CD4-positive, alpha-beta memory T cell (primary cell): ENCODE results near the gene VPS13A. TPM values are rescaled to one million over a fixed set of nuclear protein-coding genes. Genes with fewer than 3 reads are reported as not detected.

Experiments
- CTCF ChIA-PET: fragments of 350-600 bp; sonication (Branson Sonifier 250); formaldehyde crosslinking; loops from one replicate; lab custom pipeline; 2021; ENCODE audit warnings: inconsistent platforms; ENCODE audit not compliant: partially characterized antibody; lab: Charles Lee
- POLR2A ChIA-PET: fragments of 350-600 bp; sonication (Branson Sonifier 250); formaldehyde crosslinking; loops from one replicate; lab custom pipeline; 2021; ENCODE audit not compliant: partially characterized antibody; lab: Charles Lee
- DNase-seq, 5 donors: peaks; one replicate each; pipeline versions ENCODE4 v3.0.0 to v3.0.0-alpha.2; 2020 to 2022; ENCODE audit warnings: mixed read lengths in 1 of 5
- H3K27ac ChIP-seq: one replicate; pipeline ENCODE4 v1.7.0; 2013; ENCODE audit warnings: low read depth, low read length
- H3K27me3 ChIP-seq: 2 replicates; pipeline ENCODE4 v1.7.0; 2013; ENCODE audit warnings: mild to moderate bottlenecking, low read length, moderate library complexity; ENCODE audit not compliant: insufficient read depth
- H3K36me3 ChIP-seq: 2 replicates; pipeline ENCODE4 v1.7.0; 2013; ENCODE audit warnings: mild to moderate bottlenecking, low read length, moderate library complexity; ENCODE audit not compliant: insufficient read depth
- H3K4me1 ChIP-seq: 2 replicates; pipeline ENCODE4 v1.7.0; 2013; ENCODE audit warnings: mild to moderate bottlenecking, low read length, moderate library complexity; ENCODE audit not compliant: insufficient read depth
- H3K4me3 ChIP-seq, 2 donors: one replicate each; pipeline ENCODE4 v1.7.0; 2013; ENCODE audit warnings: low read length in 2 of 2, mild to moderate bottlenecking in 1 of 2
- H3K9me3 ChIP-seq, 2 donors: one replicate each; pipeline ENCODE4 v1.7.0; 2013; ENCODE audit warnings: low read length in 2 of 2, control low read depth in 1 of 2; ENCODE audit not compliant: control insufficient read depth in 1 of 2
- H3K27ac Mint-ChIP-seq, 7 donors: one replicate each; pipeline ENCODE4 v1.8.0; 2020 to 2021; ENCODE audit warnings: mixed read lengths in 7 of 7, mild to moderate bottlenecking in 6 of 7, inconsistent platforms in 3 of 7, moderate library complexity in 3 of 7
- H3K27me3 Mint-ChIP-seq, 2 donors: one replicate each; pipeline ENCODE4 v1.8.0; 2020 to 2021; ENCODE audit warnings: mixed read lengths in 2 of 2
- H3K36me3 Mint-ChIP-seq, 2 donors: one replicate each; pipeline ENCODE4 v1.8.0; 2020 to 2021; ENCODE audit warnings: mixed read lengths in 2 of 2, inconsistent platforms in 1 of 2, mild to moderate bottlenecking in 1 of 2
- H3K4me1 Mint-ChIP-seq, 4 donors: one replicate each; pipeline ENCODE4 v1.8.0; 2020 to 2021; ENCODE audit warnings: mixed read lengths in 4 of 4, mild to moderate bottlenecking in 1 of 4
- H3K4me3 Mint-ChIP-seq, 8 donors: one replicate each; pipeline ENCODE4 v1.8.0; 2020 to 2021; ENCODE audit warnings: mixed read lengths in 8 of 8, mild to moderate bottlenecking in 7 of 8, moderate library complexity in 6 of 8, inconsistent platforms in 3 of 8
- H3K9me3 Mint-ChIP-seq, 8 donors: one replicate each; pipeline ENCODE4 v1.8.0; 2020 to 2021; ENCODE audit warnings: mixed read lengths in 8 of 8, mild to moderate bottlenecking in 5 of 8, inconsistent platforms in 3 of 8, moderate library complexity in 1 of 8
- intact Hi-C: fragments of 100-400 bp; cut with micrococcal nuclease; formaldehyde crosslinking; loops from one replicate; pipeline ENCODE4 v1.15.1; 2023
- polyA plus RNA-seq, 2 donors: library from polyadenylated mRNA; unstranded; fragments of 300-500 nt; fragmentation: Illumina TruSeq; gene quantifications; one replicate each; pipeline ENCODE4 v1.2.3, GENCODE V29; 2021
- total RNA-seq, 2 experiments: library from RNA; stranded (reverse); gene quantifications; one replicate each; pipeline ENCODE4 v1.2.3, GENCODE V29; 2021

The VPS13A gene
- total and polyA plus RNA-seq, 4 experiments from 2014 or later = 1.7 to 58.2 (median 30.1) TPM

GRCh38 chr9:77170991-77171699, 6.2 kb upstream of the VPS13A start:
- no peak overlapping the region for H3K27ac ChIP-seq
- no peaks in the 10 kb centered on the region for H3K9me3 ChIP-seq
- POLR2A ChIA-PET = no interaction called here
- intact Hi-C loops = no loop called here
- no peak for DNase-seq
- Mint-ChIP-seq H3K27me3 (peaks cover 0 to 1% of the 10 kb centered on the region in 2 donors), H3K4me1 (peaks cover 1 to 8% (median 4%) of the 10 kb centered on the region in 4 donors), H3K4me3 (no peak overlapping the region), H3K36me3 (no peaks in the 10 kb centered on the region), H3K27ac (peak overlapping the region in 6 of 7 donors; percentile 1 to 78 (median 16)), H3K9me3 (no peaks in the 10 kb centered on the region)
- no peaks in the 10 kb centered on the region for H3K36me3 ChIP-seq
- no peak overlapping the region for H3K4me3 ChIP-seq
- no peaks in the 10 kb centered on the region for H3K4me1 ChIP-seq
- CTCF ChIA-PET = interaction anchor here (1.1 kb wide), 1 partner anchor 20 kb away, joined by 3 read pairs; no protein-coding TSS in a partner anchor
- H3K27me3 ChIP-seq = no peaks in the 10 kb centered on the region

- no peaks in the 10 kb centered on the region for H3K9me3 Mint-ChIP-seq
- Histone ChIP-seq H3K27me3 (no peaks in the 10 kb centered on the region), H3K9me3 (no peaks in the 10 kb centered on the region), H3K36me3 (no peaks in the 10 kb centered on the region), H3K4me1 (peaks cover 21% of the 10 kb centered on the region), H3K27ac (no peak overlapping the region), H3K4me3 (no peak overlapping the region)
- H3K4me1 Mint-ChIP-seq = peaks cover 19 to 34% (median 26%) of the 10 kb centered on the region in 4 donors
- intact Hi-C loops = loop anchor here (5.0 kb wide), 6 partner anchors 52 to 1283 kb away; partner anchors contain the start of genes PCSK5 and PSAT1
- POLR2A ChIA-PET = interaction anchor here (1.3 kb wide), 1 partner anchor 8 kb away, joined by 3 read pairs; no protein-coding TSS in a partner anchor
- H3K27ac Mint-ChIP-seq = peak overlapping the region in 5 of 7 donors; percentile 24 to 95 (median 43)
- H3K4me3 Mint-ChIP-seq = no peak overlapping the region
- no peaks in the 10 kb centered on the region for H3K27me3 Mint-ChIP-seq
- no peak for DNase-seq
- H3K36me3 Mint-ChIP-seq = peaks cover 0 to 6% of the 10 kb centered on the region in 2 donors
- CTCF ChIA-PET = interaction anchor here (3.5 kb wide), 1 partner anchor 9 kb away, joined by 27 read pairs; no protein-coding TSS in a partner anchor
Observed at GRCh38 chr9:77175151-77175550, 2.2 kb upstream of the VPS13A start.

GRCh38 chr9:77176106-77176505, 1.2 kb upstream of the VPS13A start:
- peak overlapping the region; percentile 11 to 98 (median 94) for H3K27ac Mint-ChIP-seq
- ChIA-PET CTCF (interaction anchor here (1.3 to 3.5 kb wide), 5 partner anchors 10 to 281 kb away, joined by 3 to 27 read pairs (median 4); no protein-coding TSS in a partner anchor), POLR2A (interaction anchor here (0.7 to 1.3 kb wide), 4 partner anchors 9 to 853 kb away, joined by 3 read pairs; no protein-coding TSS in a partner anchor)
- H3K27me3 Mint-ChIP-seq = no peaks in the 10 kb centered on the region
- Histone ChIP-seq H3K4me1 (peaks cover 28% of the 10 kb centered on the region), H3K36me3 (no peaks in the 10 kb centered on the region), H3K4me3 (no peak overlapping the region), H3K9me3 (no peaks in the 10 kb centered on the region), H3K27ac (peak overlapping the region; percentile 92), H3K27me3 (no peaks in the 10 kb centered on the region)
- peak overlapping the region in 5 of 8 donors; percentile 58 to 98 (median 97) for H3K4me3 Mint-ChIP-seq
- intact Hi-C loops = loop anchor here (2.0 to 5.0 kb wide), 7 partner anchors 51 to 1284 kb away; partner anchors contain the start of genes PCSK5 and PSAT1
- H3K9me3 Mint-ChIP-seq = no peaks in the 10 kb centered on the region
- peaks cover 0 to 6% of the 10 kb centered on the region in 2 donors for H3K36me3 Mint-ChIP-seq
- H3K4me1 Mint-ChIP-seq = peaks cover 20 to 40% (median 28%) of the 10 kb centered on the region in 4 donors
- no peak for DNase-seq

GRCh38 chr9:77176686-77177142, 620 bp upstream of the VPS13A start:
- H3K36me3 Mint-ChIP-seq = peaks cover 0 to 6% of the 10 kb centered on the region in 2 donors
- no peaks in the 10 kb centered on the region for H3K36me3 ChIP-seq
- no peaks in the 10 kb centered on the region for H3K9me3 Mint-ChIP-seq
- peaks cover 20 to 43% (median 28%) of the 10 kb centered on the region in 4 donors for H3K4me1 Mint-ChIP-seq
- H3K4me3 Mint-ChIP-seq = peak overlapping the region; percentile 90 to 98 (median 96)
- DNase-seq = peak in 1 of 5 donors; percentile 7
- intact Hi-C loops = loop anchor here (1.0 to 5.0 kb wide), 10 partner anchors 9 to 1284 kb away; partner anchors contain the start of genes PCSK5, PSAT1 and RFK
- POLR2A ChIA-PET = interaction anchor here (0.6 to 1.4 kb wide), 10 partner anchors 8 to 1120 kb away, joined by 3 to 7 read pairs (median 3); partner anchors contain the start of gene RFK
- no peaks in the 10 kb centered on the region for H3K9me3 ChIP-seq
- H3K27ac ChIP-seq = peak overlapping the region; percentile 92
- H3K27me3 Mint-ChIP-seq = no peaks in the 10 kb centered on the region
- no peaks in the 10 kb centered on the region for H3K27me3 ChIP-seq
- peak overlapping the region; percentile 92 to 98 (median 94) for H3K27ac Mint-ChIP-seq
- H3K4me3 ChIP-seq = peak overlapping the region; percentile 25 to 77
- CTCF ChIA-PET = interaction anchor here (1.0 to 3.5 kb wide), 6 partner anchors 10 to 281 kb away, joined by 3 to 27 read pairs (median 4); no protein-coding TSS in a partner anchor
- peaks cover 28% of the 10 kb centered on the region for H3K4me1 ChIP-seq

DNA sequence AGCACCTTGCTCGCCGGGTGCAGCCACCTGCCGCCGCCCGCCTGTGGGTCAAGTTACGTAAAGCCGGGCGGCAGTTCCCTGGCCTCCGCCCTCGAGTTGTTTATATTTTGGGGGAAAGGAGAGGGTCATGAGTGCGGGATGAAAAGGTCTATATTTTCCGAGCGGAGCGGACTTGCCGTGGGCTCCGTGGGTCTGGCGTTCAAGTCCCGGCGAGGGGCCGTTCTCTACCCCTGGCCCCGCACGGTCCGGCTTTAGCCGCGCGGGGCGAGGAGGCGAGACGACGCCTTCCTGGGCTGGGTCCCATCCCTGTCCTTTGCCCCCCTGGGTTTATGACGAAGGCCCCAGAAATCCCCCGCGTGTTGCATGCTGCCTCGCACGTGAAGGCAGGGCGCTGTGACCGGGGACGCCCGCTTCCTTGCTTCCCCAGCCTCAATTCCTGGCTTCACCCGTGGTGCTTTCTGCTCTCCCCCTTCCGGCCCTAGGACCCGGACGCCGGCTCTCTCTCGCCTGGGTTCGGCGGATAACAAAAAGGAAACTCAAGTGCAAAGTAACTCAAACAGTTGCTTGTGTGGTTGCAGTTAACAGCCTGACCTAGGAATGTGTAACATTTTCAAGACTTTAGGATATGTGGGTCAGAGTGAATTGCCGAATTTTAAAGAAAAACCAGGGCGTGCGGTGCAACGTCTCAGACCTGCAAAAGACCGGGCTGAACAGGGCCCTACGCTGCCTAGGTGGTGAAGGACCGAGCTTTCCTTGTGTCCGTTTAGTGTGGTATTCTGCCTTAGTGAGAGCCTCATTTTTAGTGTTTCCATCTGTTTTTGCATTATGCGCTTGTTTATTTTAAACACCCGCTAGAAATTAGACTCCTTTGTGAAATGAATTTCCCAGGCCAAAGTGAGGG, 810 bp downstream of the VPS13A start:
- peaks cover 28% of the 10 kb centered on the region for H3K4me1 ChIP-seq
- Mint-ChIP-seq H3K27ac (peak overlapping the region; percentile 92 to 98 (median 94)), H3K27me3 (no peaks in the 10 kb centered on the region), H3K9me3 (no peaks in the 10 kb centered on the region), H3K4me3 (peak overlapping the region; percentile 90 to 98 (median 96)), H3K4me1 (peaks cover 20 to 46% (median 29%) of the 10 kb centered on the region in 4 donors), H3K36me3 (peaks cover 0 to 6% of the 10 kb centered on the region in 2 donors)
- ChIA-PET POLR2A (interaction anchor here (1.0 to 1.4 kb wide), 4 partner anchors 8 to 1118 kb away, joined by 3 to 7 read pairs (median 4); partner anchors contain the start of gene RFK), CTCF (interaction anchor here (1.0 to 3.5 kb wide), 2 partner anchors 11 to 12 kb away, joined by 4 to 27 read pairs; no protein-coding TSS in a partner anchor)
- no peaks in the 10 kb centered on the region for H3K27me3 ChIP-seq
- no peaks in the 10 kb centered on the region for H3K9me3 ChIP-seq
- H3K4me3 ChIP-seq = peak overlapping the region; percentile 77 to 79
- DNase-seq = peak; percentile 46 to 80 (median 46)
- H3K36me3 ChIP-seq = no peaks in the 10 kb centered on the region
- peak overlapping the region; percentile 92 for H3K27ac ChIP-seq
- intact Hi-C loops = loop anchor here (1.0 to 5.0 kb wide), 10 partner anchors 11 to 1286 kb away; partner anchors contain the start of genes PCSK5, PSAT1 and RFK

DNA sequence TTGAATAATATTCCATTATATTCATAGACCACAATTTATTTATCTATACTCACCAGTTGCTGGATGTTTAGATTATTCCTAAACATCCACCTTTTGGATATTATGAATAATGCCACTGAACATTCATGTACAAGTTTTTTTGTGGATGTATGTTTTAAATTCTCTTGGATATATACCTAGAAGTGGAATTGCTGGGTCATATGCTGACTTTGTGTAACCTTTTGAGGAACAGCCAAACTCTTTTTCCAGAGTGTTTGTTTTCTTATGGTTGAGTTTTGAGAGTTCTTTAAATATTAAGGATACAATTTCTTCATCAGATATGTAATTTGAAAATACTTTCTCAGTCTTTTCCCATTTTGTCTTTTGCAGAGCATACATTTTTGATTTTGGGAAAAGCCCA, 2.7 kb downstream of the VPS13A start:
- peak overlapping the region in 3 of 7 donors; percentile 17 to 54 (median 52) for H3K27ac Mint-ChIP-seq
- POLR2A ChIA-PET = no interaction called here

More for the DNA sequence above, 2.7 kb downstream of the VPS13A start:
- Mint-ChIP-seq H3K36me3 (peaks cover 0 to 6% of the 10 kb centered on the region in 2 donors), H3K9me3 (no peaks in the 10 kb centered on the region), H3K4me1 (peaks cover 25 to 57% (median 35%) of the 10 kb centered on the region in 4 donors), H3K27me3 (no peaks in the 10 kb centered on the region), H3K4me3 (peak overlapping the region in 6 of 8 donors; percentile 55 to 98 (median 86))
- CTCF ChIA-PET = no interaction called here
- H3K4me3 ChIP-seq = no peak overlapping the region
- H3K27me3 ChIP-seq = no peaks in the 10 kb centered on the region
- no peaks in the 10 kb centered on the region for H3K36me3 ChIP-seq
- no peaks in the 10 kb centered on the region for H3K9me3 ChIP-seq
- peaks cover 28% of the 10 kb centered on the region for H3K4me1 ChIP-seq
- H3K27ac ChIP-seq = no peak overlapping the region
- intact Hi-C loops = no loop called here
- DNase-seq = no peak
